Ishikawa (cell line): Measurements from ENCODE around the gene ARPC3.

Experiments used
- CEBPB ChIP-seq: IDR thresholded peaks from 2 replicates; pipeline ENCODE4 v1.6.1; 2012
- CREB1 ChIP-seq: IDR thresholded peaks from 2 replicates; pipeline ENCODE4 v1.6.1; 2012; ENCODE audit warnings: low read depth
- EGR1 ChIP-seq: IDR thresholded peaks from 2 replicates; pipeline ENCODE4 v1.6.1; 2012
- EP300 ChIP-seq: IDR thresholded peaks from 2 replicates; pipeline ENCODE4 v1.6.1; 2012; ENCODE audit warnings: borderline replicate concordance
- RAD21 ChIP-seq: IDR thresholded peaks from 2 replicates; pipeline ENCODE4 v1.6.1; 2012; ENCODE audit warnings: low read depth
- TAF1 ChIP-seq: IDR thresholded peaks from 2 replicates; pipeline ENCODE4 v1.6.1; 2012; ENCODE audit warnings: low read depth, mild to moderate bottlenecking
- TEAD4 ChIP-seq: IDR thresholded peaks from 2 replicates; pipeline ENCODE4 v1.6.1; 2012
- YY1 ChIP-seq: IDR thresholded peaks from 2 replicates; pipeline ENCODE4 v1.6.1; 2012; ENCODE audit warnings: low read depth
- TF ChIP-seq, protein P1 (sequence below): IDR thresholded peaks from 2 replicates; pipeline ENCODE4 v1.6.1; 2012; ENCODE audit warnings: low read depth, mild to moderate bottlenecking
- TF ChIP-seq, protein P2 (sequence below): IDR thresholded peaks from 2 replicates; pipeline ENCODE4 v1.6.1; 2012

- TF ChIP-seq, protein P1, sequence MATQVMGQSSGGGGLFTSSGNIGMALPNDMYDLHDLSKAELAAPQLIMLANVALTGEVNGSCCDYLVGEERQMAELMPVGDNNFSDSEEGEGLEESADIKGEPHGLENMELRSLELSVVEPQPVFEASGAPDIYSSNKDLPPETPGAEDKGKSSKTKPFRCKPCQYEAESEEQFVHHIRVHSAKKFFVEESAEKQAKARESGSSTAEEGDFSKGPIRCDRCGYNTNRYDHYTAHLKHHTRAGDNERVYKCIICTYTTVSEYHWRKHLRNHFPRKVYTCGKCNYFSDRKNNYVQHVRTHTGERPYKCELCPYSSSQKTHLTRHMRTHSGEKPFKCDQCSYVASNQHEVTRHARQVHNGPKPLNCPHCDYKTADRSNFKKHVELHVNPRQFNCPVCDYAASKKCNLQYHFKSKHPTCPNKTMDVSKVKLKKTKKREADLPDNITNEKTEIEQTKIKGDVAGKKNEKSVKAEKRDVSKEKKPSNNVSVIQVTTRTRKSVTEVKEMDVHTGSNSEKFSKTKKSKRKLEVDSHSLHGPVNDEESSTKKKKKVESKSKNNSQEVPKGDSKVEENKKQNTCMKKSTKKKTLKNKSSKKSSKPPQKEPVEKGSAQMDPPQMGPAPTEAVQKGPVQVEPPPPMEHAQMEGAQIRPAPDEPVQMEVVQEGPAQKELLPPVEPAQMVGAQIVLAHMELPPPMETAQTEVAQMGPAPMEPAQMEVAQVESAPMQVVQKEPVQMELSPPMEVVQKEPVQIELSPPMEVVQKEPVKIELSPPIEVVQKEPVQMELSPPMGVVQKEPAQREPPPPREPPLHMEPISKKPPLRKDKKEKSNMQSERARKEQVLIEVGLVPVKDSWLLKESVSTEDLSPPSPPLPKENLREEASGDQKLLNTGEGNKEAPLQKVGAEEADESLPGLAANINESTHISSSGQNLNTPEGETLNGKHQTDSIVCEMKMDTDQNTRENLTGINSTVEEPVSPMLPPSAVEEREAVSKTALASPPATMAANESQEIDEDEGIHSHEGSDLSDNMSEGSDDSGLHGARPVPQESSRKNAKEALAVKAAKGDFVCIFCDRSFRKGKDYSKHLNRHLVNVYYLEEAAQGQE = no peak
- TF ChIP-seq, protein P2, sequence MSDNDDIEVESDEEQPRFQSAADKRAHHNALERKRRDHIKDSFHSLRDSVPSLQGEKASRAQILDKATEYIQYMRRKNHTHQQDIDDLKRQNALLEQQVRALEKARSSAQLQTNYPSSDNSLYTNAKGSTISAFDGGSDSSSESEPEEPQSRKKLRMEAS = no peak
- TF ChIP-seq TAF1 (no peak), TEAD4 (no peak), CREB1 (no peak), EGR1 (no peak), EP300 (no peak), RAD21 (no peak), YY1 (no peak), CEBPB (no peak)
Observed at GRCh38 chr12:110421159-110421661, 28.9 kb downstream of the ARPC3 start.
